NCI-H345 (cell line): ENCODE measurements around the gene PPIG.
"Not testable (repeated sequence)": the region's sequence is repeated elsewhere in the genome, so short reads cannot be mapped to it uniquely, and the experiment has no call there.

Experiments used
- DNase-seq: peaks from one replicate; lab custom pipeline; 2025; lab: John Stamatoyannopoulos, UW

Gene PPIG

GRCh38 chr2:169590804-169591203, 6.7 kb downstream of the PPIG start:
- DNase-seq: no peak

DNA sequence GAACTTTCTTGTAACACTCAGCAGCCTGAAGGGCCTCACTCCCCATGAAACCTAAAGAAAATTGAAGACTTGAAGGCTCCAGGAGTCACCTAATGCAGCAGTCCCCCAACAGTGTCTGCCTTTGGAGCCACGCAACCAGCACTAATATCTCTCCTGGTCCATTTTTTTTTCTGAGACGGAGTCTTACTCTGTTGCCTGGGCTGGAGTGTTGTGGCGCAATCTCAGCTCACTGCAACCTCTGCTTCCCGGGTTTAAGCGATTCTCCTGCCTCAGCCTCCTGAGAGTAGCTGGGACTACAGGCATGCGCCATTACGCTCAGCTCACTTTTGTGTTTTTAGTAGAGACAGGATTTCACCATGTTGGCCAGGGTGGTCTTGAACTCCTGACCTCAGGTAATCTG, 12.4 kb downstream of the PPIG start:
- DNase-seq: not testable (repeated sequence)

DNA sequence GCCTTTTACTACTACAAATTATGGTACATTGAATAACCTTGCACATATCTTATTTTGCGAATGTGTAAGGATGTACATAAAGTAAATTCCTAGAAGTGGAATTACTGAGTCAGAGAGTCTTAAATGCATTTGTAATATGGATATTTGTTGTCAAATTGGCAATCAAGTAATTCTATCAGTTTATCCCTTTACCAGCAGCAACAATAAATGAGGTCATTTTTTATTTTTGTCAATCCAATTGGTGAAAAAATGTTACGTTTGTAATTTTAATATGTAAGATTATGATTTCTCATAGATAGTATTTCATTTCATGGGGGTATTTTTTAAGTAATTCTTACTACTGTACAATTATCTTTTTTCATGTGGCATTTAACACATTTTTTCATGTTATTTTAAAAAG, 14.8 kb downstream of the PPIG start:
- no peak for DNase-seq

GRCh38 chr2:169599568-169599967, 15.4 kb downstream of the PPIG start:
- DNase-seq: no peak

GRCh38 chr2:169609264-169609663, 25.1 kb downstream of the PPIG start:
- DNase-seq: no peak

GRCh38 chr2:169613876-169614275, 29.7 kb downstream of the PPIG start:
- DNase-seq: no peak

DNA sequence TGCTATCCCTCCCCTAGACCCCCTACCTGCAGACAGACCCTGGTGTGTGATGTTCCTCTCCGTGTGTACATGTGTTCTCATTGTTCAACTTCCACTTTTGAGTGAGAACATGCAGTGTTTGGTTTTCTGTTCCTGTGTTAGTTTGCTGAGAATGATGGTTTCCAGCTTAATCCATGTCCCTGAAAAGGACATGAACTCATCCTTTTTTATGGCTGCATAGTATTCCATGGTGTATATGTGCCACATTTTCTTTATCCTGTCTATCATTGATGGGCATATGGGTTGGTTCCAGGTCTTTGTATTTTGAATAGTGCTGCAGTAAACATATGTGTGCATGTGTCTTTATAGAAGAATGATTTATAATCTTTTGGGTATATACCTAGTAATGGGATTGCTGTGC, 31.8 kb downstream of the PPIG start:
- DNase-seq: not testable (repeated sequence)

- no peak for DNase-seq
Measured at GRCh38 chr2:169619946-169620345, 35.8 kb downstream of the PPIG start.

DNA sequence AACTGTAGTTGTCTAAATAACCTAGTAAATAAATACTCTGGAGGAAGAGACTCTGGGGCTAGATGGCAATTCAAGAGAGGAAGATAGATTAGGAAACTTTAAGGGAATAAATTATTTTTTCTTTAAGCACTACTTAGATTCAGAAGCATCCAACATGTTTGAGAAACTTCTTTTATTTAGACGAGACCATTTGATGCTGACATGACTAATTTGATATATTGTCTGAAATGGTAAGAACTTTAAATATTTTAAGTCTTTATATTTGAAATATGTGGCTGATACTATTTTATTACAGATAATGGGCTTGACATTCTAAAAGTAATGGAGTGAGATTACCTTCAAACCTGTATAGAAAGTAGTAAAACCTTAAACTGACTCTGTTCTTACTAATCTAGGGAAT, 36.4 kb downstream of the PPIG start:
- DNase-seq: no peak

DNA sequence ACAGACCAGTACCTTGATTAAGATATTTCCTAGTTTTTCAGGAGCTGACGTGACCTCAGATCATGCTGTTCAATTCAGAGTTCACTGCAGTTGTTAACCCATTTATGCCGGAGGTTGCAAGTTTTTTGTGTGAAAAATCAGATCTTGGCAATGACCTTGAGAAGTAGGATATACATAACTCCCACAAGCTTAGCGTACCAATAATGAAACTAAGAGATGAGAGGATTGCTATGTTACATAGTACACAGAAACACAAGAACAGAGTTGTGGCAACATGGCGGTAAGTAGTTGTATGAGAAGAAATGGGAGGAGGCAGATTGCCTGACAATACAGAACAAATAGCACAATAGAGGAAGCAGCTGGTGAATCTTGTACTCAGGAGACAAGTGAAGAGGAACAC, 39.1 kb downstream of the PPIG start:
- no peak for DNase-seq

DNA sequence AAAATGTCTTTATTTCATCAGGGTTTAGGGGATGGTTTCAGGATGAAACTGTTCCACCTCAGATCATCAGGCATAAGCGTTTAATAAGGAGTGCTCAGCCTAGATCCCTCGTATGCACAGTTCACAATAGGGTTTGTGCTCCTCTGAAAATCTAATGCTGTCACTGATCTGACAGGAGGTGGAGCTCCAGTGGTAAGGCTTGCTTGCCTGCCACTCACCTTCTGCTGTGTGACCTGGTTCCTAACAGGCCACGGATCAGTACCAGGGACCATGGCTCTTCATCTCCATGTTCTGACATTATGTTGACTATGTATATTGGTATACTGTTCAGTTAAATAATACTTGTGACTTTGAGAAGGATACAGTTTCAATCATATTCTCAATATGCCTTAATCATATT, 41.6 kb downstream of the PPIG start:
- no peak for DNase-seq

DNA sequence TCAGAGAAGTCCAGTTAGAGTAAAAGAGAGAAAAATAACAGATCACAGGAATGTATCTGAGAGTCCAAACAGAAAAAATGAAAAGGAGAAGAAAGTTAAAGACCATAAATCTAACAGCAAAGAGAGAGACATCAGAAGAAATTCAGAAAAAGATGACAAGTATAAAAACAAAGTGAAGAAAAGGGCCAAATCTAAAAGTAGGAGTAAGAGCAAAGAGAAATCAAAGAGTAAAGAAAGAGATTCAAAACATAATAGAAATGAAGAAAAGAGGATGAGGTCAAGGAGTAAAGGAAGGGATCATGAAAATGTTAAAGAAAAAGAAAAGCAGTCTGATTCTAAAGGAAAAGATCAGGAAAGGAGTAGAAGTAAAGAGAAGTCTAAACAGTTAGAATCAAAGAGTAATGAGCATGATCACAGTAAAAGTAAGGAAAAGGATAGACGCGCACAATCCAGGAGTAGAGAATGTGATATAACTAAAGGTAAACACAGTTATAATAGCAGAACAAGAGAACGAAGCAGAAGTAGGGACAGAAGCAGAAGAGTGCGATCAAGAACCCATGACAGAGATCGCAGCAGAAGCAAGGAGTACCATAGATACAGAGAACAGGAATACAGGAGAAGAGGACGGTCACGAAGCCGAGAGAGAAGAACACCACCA, 52.4 kb downstream of the PPIG start:
- no peak for DNase-seq

DNA sequence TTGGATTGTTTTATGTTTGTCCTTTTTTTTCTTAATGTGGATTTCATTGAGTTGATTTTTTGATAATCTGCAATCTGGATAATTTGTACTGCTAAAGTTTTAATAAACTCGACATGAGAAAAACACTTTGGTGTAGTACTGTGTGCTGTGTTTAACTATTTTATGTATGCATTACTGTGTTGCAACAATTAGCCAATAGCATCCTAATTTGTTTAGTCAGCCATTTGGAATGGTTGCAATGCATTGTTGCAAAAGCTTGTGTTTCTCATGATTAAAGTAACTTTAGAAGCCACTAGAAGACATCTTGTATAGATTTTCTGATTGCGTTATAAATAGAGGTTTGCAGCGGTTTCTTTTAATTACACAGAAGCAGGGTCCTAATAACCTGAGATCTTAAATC, 53.5 kb downstream of the PPIG start:
- DNase-seq: no peak

GRCh38 chr2:169640104-169640503, 56.0 kb downstream of the PPIG start:
- DNase-seq: no peak

DNA sequence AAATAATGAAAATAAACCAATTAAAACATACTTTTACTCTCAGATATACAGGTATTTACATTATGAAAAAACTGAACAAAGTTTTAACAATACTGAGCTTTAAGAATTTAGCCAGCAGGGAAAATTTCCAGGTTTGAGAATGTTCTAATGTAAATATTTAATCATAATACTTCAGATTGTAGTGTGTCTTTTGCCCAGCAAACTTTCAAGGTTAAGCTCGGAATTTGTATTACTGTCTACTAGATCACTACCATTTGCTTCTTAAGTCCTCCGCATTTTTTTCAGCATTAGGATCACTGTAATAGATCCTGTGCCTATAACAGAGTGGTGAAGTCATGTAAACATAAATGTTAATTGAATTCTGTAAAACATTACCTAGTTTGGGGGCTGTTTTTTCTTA, 57.3 kb downstream of the PPIG start:
- no peak for DNase-seq

DNA sequence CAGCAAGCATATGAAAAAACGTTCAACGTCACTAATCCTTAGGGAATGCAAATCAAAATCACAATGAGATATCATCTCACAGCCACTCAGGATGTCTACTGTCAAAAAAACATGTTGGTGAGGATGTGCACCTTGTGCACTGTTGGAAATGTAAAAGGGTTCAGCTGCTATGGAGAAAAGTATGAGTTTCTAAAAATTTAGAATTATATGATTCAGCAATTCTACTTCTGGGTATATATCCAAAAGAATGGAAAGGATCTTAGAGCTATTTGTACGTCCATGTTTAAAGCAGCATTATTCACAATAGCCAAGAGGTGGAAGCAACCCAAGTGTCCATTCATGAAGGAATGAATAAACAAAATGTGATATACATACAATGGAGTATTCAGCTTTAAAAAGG, 60.0 kb downstream of the PPIG start:
- no peak for DNase-seq

DNA sequence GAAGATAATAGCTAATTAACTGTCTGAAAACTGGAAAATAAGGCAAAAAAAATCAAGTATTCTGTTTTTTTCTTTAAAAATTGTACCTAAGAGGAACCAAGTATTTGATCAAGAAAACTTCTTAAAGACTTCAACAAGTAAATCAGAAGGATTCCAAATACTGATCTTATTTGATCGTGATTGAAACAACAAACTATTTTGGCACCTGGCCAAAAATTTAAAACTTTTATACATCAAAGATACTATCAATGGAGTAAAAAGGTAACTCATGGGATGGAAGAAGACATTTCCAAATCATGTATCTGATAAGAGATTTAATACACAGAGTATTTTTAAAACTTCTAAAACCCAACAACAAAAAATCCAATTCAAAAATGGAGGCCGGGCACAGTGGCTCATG, 63.3 kb downstream of the PPIG start:
- DNase-seq: no peak

DNA sequence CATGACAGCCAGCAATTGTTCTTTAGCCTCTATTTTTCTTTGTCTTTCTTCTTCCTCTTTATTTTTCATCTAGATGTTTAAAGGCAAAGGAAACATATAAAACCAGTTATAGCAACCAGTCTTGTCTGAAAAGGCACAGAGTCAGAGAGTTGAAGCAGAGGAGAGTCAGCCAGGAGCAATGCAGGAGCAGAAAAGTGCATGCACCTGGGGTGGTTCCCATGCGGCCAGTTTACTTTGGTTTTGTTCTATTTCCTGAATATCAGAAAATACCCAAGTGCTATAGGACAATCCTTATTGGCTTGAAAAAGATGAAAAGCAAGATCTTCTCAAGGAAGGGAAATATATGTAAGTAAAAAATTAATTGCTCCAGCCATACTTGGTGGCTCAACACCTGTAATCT, 65.1 kb downstream of the PPIG start:
- DNase-seq: no peak

GRCh38 chr2:169653636-169654035, 69.5 kb downstream of the PPIG start:
- no peak for DNase-seq

GRCh38 chr2:169656164-169656563, 72.0 kb downstream of the PPIG start:
- DNase-seq: no peak

DNA sequence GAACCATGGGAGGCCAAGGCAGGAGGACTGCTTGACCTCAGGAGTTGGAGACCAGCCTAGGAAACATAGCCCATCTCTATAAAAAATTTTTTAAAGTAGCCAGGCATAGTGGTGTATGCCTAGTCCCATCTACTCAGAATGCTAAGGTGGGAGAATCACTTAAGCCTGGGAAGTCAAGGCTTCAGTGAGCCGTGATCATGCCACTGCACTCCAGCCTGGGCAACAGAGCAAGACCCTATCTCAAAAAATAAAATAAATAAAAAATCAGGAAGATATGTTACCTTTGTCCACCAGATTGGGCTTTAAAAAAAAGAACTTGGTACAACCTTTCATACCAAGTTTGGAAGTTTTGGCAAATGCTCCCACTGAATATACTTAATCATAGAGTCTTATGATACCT, 74.7 kb downstream of the PPIG start:
- no peak for DNase-seq

- no peak for DNase-seq
Measured at GRCh38 chr2:169659320-169659719, 75.2 kb downstream of the PPIG start.

- DNase-seq: no peak
Measured at GRCh38 chr2:169661265-169661664, 77.1 kb downstream of the PPIG start.

- DNase-seq: no peak
Measured at GRCh38 chr2:169662744-169663143, 78.6 kb downstream of the PPIG start.

DNA sequence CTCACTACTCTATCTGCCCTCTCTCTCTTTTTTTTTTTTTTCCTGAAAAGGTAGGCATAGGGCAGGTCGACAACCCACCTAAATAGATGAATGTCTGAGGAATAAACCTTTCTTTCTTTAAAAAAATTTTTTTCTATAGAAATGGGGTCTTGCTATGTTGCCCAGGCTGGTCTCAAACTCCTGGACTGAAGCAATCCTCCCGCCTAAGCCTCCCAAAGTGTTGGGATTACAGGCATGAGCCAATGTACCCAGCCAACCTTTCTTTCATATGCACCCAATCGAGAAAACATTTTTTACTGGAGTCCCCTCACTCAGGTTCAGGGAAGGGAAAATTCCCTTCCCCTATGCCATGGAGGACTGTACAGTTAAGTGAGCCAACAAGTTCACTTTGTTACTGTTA, 79.1 kb downstream of the PPIG start:
- no peak for DNase-seq
